Activated T-helper 1 cell treated with Interleukin-2 at 50 U/mL for 16 hours (primary cell): ENCODE results near the gene NECTIN2.
"Not testable (repeated sequence)": the region's sequence is repeated elsewhere in the genome, so short reads cannot be mapped to it uniquely, and the experiment has no call there.

ENCODE experiments used
- DNase-seq: peaks from one replicate; pipeline ENCODE4 v3.0.0-alpha.2; 2020; ENCODE audit warnings: low read depth

Gene NECTIN2

GRCh38 chr19:44884566-44884965 lies 38.5 kb downstream of the NECTIN2 start:
- DNase-seq: no peak

- DNase-seq: no peak
Measured at GRCh38 chr19:44886141-44886540, 40.0 kb downstream of the NECTIN2 start.

- DNase-seq: no peak
Measured at GRCh38 chr19:44887648-44888047, 41.6 kb downstream of the NECTIN2 start.

- not testable (repeated sequence) for DNase-seq
Measured at GRCh38 chr19:44888335-44888734, 42.2 kb downstream of the NECTIN2 start.

GRCh38 chr19:44889830-44890365 lies 43.8 kb downstream of the NECTIN2 start:
- DNase-seq: no peak

- no peak for DNase-seq
Measured at GRCh38 chr19:44890366-44891015, 44.4 kb downstream of the NECTIN2 start.

- DNase-seq: peak; percentile 100
Measured at GRCh38 chr19:44891016-44891882, 45.2 kb downstream of the NECTIN2 start, which contains the start of gene TOMM40. Gene TOMM40 (plus strand): TSS chr19:44891254. CDS start chr19:44891416, 162 bp downstream.

- DNase-seq: no peak
Measured at GRCh38 chr19:44892932-44893331, 46.8 kb downstream of the NECTIN2 start.

- no peak for DNase-seq
Measured at GRCh38 chr19:44893332-44894051, 47.4 kb downstream of the NECTIN2 start.

GRCh38 chr19:44894052-44894400 lies 47.9 kb downstream of the NECTIN2 start:
- no peak for DNase-seq

- DNase-seq: no peak
Measured at GRCh38 chr19:44894946-44895345, 48.8 kb downstream of the NECTIN2 start.

GRCh38 chr19:44897835-44898234 lies 51.7 kb downstream of the NECTIN2 start:
- DNase-seq: no peak

- no peak for DNase-seq
Measured at GRCh38 chr19:44900328-44901244, 54.5 kb downstream of the NECTIN2 start.

GRCh38 chr19:44903216-44903601 lies 57.1 kb downstream of the NECTIN2 start:
- DNase-seq: no peak

GRCh38 chr19:44903602-44904425 lies 57.7 kb downstream of the NECTIN2 start:
- peak; percentile 59 for DNase-seq

- no peak for DNase-seq
Measured at GRCh38 chr19:44904426-44904994, 58.4 kb downstream of the NECTIN2 start.

- DNase-seq: no peak
Measured at GRCh38 chr19:44905437-44906160, 59.5 kb downstream of the NECTIN2 start, which contains the start of gene APOE. Gene APOE (plus strand): TSS chr19:44905796. CDS start chr19:44906625, 829 bp downstream.

- no peak for DNase-seq
Measured at GRCh38 chr19:44907613-44908012, 61.5 kb downstream of the NECTIN2 start.
